Activated CD4-positive, alpha-beta T cell treated with anti-CD3 and anti-CD28 coated beads, Interleukin-2, amount 10 ng/mL, durations not matched to agents 7 days and 5 days (primary cell): Measurements from ENCODE around the gene TRAF7. TPM values are rescaled to one million over a fixed set of nuclear protein-coding genes. Genes with fewer than 3 reads are reported as not detected.
"Not testable (repeated sequence)": the region's sequence is repeated elsewhere in the genome, so short reads cannot be mapped to it uniquely, and the experiment has no call there.

ENCODE experiments used
- CTCF ChIA-PET: fragments of 350-600 bp; sonication (Branson Sonifier 250); formaldehyde crosslinking; loops from one replicate; lab custom pipeline; 2021; ENCODE audit warnings: antibody characterized with exemption; lab: Charles Lee
- POLR2A ChIA-PET: fragments of 350-600 bp; sonication (Branson Sonifier 250); formaldehyde crosslinking; loops from one replicate; lab custom pipeline; 2021; ENCODE audit warnings: antibody characterized with exemption; lab: Charles Lee
- DNase-seq: peaks from one replicate; pipeline ENCODE4 v3.0.0-alpha.2; 2020
- H3K27ac Mint-ChIP-seq: one replicate; pipeline ENCODE4 v1.8.0; 2021; ENCODE audit warnings: mild to moderate bottlenecking, moderate library complexity, mixed read lengths
- H3K27me3 Mint-ChIP-seq: one replicate; pipeline ENCODE4 v1.8.0; 2021; ENCODE audit warnings: mixed read lengths
- H3K36me3 Mint-ChIP-seq: one replicate; pipeline ENCODE4 v1.8.0; 2021; ENCODE audit warnings: low read depth, mixed read lengths
- H3K4me1 Mint-ChIP-seq: one replicate; pipeline ENCODE4 v1.8.0; 2021; ENCODE audit warnings: mixed read lengths
- H3K4me3 Mint-ChIP-seq: one replicate; pipeline ENCODE4 v1.8.0; 2021; ENCODE audit warnings: mild to moderate bottlenecking, moderate library complexity, mixed read lengths
- H3K9me3 Mint-ChIP-seq: one replicate; pipeline ENCODE4 v1.8.0; 2021; ENCODE audit warnings: mixed read lengths
- total RNA-seq, 2 experiments: library from RNA; stranded (reverse); gene quantifications; one replicate each; pipeline ENCODE4 v1.2.3, GENCODE V29; 2021

The TRAF7 gene
- total RNA-seq, 2 experiments from 2014 or later: 55.6 to 59.7 TPM

- H3K4me1 Mint-ChIP-seq, H3K27me3 Mint-ChIP-seq, H3K9me3 Mint-ChIP-seq, H3K4me3 Mint-ChIP-seq, CTCF ChIA-PET, H3K27ac Mint-ChIP-seq, POLR2A ChIA-PET, H3K36me3 Mint-ChIP-seq, DNase-seq: not testable (repeated sequence)
Observed at GRCh38 chr16:2124694-2125444, 30.7 kb upstream of the TRAF7 start.

- POLR2A ChIA-PET, H3K9me3 Mint-ChIP-seq, H3K4me3 Mint-ChIP-seq: not testable (repeated sequence)
Observed at GRCh38 chr16:2125609-2126008, 30.0 kb upstream of the TRAF7 start.

GRCh38 chr16:2126161-2126743 lies 29.3 kb upstream of the TRAF7 start:
- H3K27me3 Mint-ChIP-seq, H3K36me3 Mint-ChIP-seq, POLR2A ChIA-PET, H3K9me3 Mint-ChIP-seq, H3K4me3 Mint-ChIP-seq, DNase-seq, H3K4me1 Mint-ChIP-seq, H3K27ac Mint-ChIP-seq: not testable (repeated sequence)
- CTCF ChIA-PET: interaction anchor here (0.6 kb wide), 1 partner anchor 212 kb away, joined by 3 read pairs; no protein-coding TSS in a partner anchor

More at GRCh38 chr16:2125609-2126008, 30.0 kb upstream of the TRAF7 start:
- H3K27ac Mint-ChIP-seq, DNase-seq, CTCF ChIA-PET, H3K27me3 Mint-ChIP-seq, H3K4me1 Mint-ChIP-seq, H3K36me3 Mint-ChIP-seq: not testable (repeated sequence)

GRCh38 chr16:2126928-2127556 lies 28.5 kb upstream of the TRAF7 start:
- H3K27me3 Mint-ChIP-seq, H3K9me3 Mint-ChIP-seq, H3K4me3 Mint-ChIP-seq, H3K27ac Mint-ChIP-seq, H3K4me1 Mint-ChIP-seq, DNase-seq, POLR2A ChIA-PET, H3K36me3 Mint-ChIP-seq: not testable (repeated sequence)
- CTCF ChIA-PET: interaction anchor here (0.6 kb wide), 1 partner anchor 212 kb away, joined by 3 read pairs; no protein-coding TSS in a partner anchor

GRCh38 chr16:2127630-2128280 lies 27.8 kb upstream of the TRAF7 start:
- H3K4me3 Mint-ChIP-seq, H3K4me1 Mint-ChIP-seq, DNase-seq, H3K36me3 Mint-ChIP-seq, H3K27me3 Mint-ChIP-seq, POLR2A ChIA-PET, CTCF ChIA-PET, H3K27ac Mint-ChIP-seq, H3K9me3 Mint-ChIP-seq: not testable (repeated sequence)

GRCh38 chr16:2129251-2129650 lies 26.3 kb upstream of the TRAF7 start:
- H3K4me1 Mint-ChIP-seq, H3K27ac Mint-ChIP-seq, H3K4me3 Mint-ChIP-seq, CTCF ChIA-PET, H3K9me3 Mint-ChIP-seq, H3K36me3 Mint-ChIP-seq, DNase-seq, H3K27me3 Mint-ChIP-seq, POLR2A ChIA-PET: not testable (repeated sequence)

GRCh38 chr16:2129890-2130447 lies 25.6 kb upstream of the TRAF7 start:
- CTCF ChIA-PET, POLR2A ChIA-PET, H3K27ac Mint-ChIP-seq, H3K4me1 Mint-ChIP-seq, H3K36me3 Mint-ChIP-seq, H3K9me3 Mint-ChIP-seq, H3K27me3 Mint-ChIP-seq, DNase-seq, H3K4me3 Mint-ChIP-seq: not testable (repeated sequence)

- H3K27me3 Mint-ChIP-seq, H3K4me3 Mint-ChIP-seq, DNase-seq, H3K27ac Mint-ChIP-seq, POLR2A ChIA-PET, H3K9me3 Mint-ChIP-seq, H3K36me3 Mint-ChIP-seq, CTCF ChIA-PET: not testable (repeated sequence)
- peaks cover 10% of the 10 kb centered on the region for H3K4me1 Mint-ChIP-seq
Observed at GRCh38 chr16:2133797-2134196, 21.8 kb upstream of the TRAF7 start.

- DNase-seq, H3K27me3 Mint-ChIP-seq, H3K9me3 Mint-ChIP-seq, CTCF ChIA-PET, H3K36me3 Mint-ChIP-seq, POLR2A ChIA-PET: not testable (repeated sequence)
- Mint-ChIP-seq H3K27ac (peak overlapping the region; percentile 76), H3K4me3 (peak overlapping the region; percentile 75), H3K4me1 (peaks cover 10% of the 10 kb centered on the region)
Observed at GRCh38 chr16:2135071-2135470, 20.5 kb upstream of the TRAF7 start.

- DNase-seq: peak; percentile 96
- POLR2A ChIA-PET: interaction anchor here (0.5 to 0.7 kb wide), 2 partner anchors 14 to 23 kb away, joined by 3 to 7 read pairs; no protein-coding TSS in a partner anchor
- H3K9me3 Mint-ChIP-seq, H3K27me3 Mint-ChIP-seq, H3K36me3 Mint-ChIP-seq: not testable (repeated sequence)
- Mint-ChIP-seq H3K27ac (peak within 1 kb of the TSS; percentile 91), H3K4me3 (peak within 1 kb of the TSS; percentile 81), H3K4me1 (peaks cover 15% of the 10 kb centered on the region)
- CTCF ChIA-PET: interaction anchor here (1.3 kb wide), 1 partner anchor 12 kb away, joined by 3 read pairs; no protein-coding TSS in a partner anchor
Observed at GRCh38 chr16:2135770-2136490, 19.7 kb upstream of the TRAF7 start, which contains the start of gene PKD1. TSS of gene PKD1 (minus strand) at chr16:2135898. CDS start at chr16:2135689, 209 bp downstream.

GRCh38 chr16:2142942-2143877 lies 12.4 kb upstream of the TRAF7 start:
- Mint-ChIP-seq H3K27ac (no peak overlapping the region), H3K27me3 (no peaks in the 10 kb centered on the region), H3K36me3 (no peaks in the 10 kb centered on the region), H3K4me1 (peaks cover 6% of the 10 kb centered on the region), H3K4me3 (no peak overlapping the region), H3K9me3 (no peaks in the 10 kb centered on the region)
- CTCF ChIA-PET: interaction anchor here (1.6 kb wide), 1 partner anchor 10 kb away, joined by 6 read pairs; no protein-coding TSS in a partner anchor
- no peak for DNase-seq
- POLR2A ChIA-PET: no interaction called here
